Karpas-422 (cell line): ENCODE measurements around the gene WDHD1. TPM values are rescaled to one million over a fixed set of nuclear protein-coding genes. Genes with fewer than 3 reads are reported as not detected.
A peak's percentile ranks its signal among the peaks of the same experiment; 100 is the strongest.

ENCODE experiments used
- DNase-seq: peaks from one replicate; pipeline ENCODE4 v3.0.0-alpha.2; 2015
- H2AFZ ChIP-seq: fragments of 200-600 bp; sonication (generic); 2 replicates; pipeline ENCODE4 v1.6.1; 2014; ENCODE audit warnings: antibody characterized with exemption, low read length, mixed read lengths
- H3K27ac ChIP-seq: fragments of 200-600 bp; sonication (generic); 2 replicates; pipeline ENCODE4 v1.5.1; 2014; ENCODE audit warnings: mild to moderate bottlenecking, low read length, moderate library complexity
- H3K27me3 ChIP-seq: fragments of 200-600 bp; sonication (generic); 2 replicates; pipeline ENCODE4 v1.6.1; 2014; ENCODE audit warnings: low read length, mixed read lengths
- H3K36me3 ChIP-seq: fragments of 200-600 bp; sonication (generic); 2 replicates; pipeline ENCODE4 v1.6.1; 2014; ENCODE audit warnings: low read length, mixed read lengths; ENCODE audit not compliant: insufficient read depth
- H3K4me1 ChIP-seq: fragments of 200-600 bp; sonication (generic); 2 replicates; pipeline ENCODE4 v1.6.1; 2014; ENCODE audit warnings: mild to moderate bottlenecking, low read length, mixed read lengths
- H3K4me2 ChIP-seq: fragments of 200-600 bp; sonication (generic); 2 replicates; pipeline ENCODE4 v1.6.1; 2014; ENCODE audit warnings: low read length, low read depth, mild to moderate bottlenecking; ENCODE audit not compliant: poor library complexity, severe bottlenecking
- H3K4me3 ChIP-seq: fragments of 200-600 bp; sonication (generic); 2 replicates; pipeline ENCODE4 v1.5.1; 2014; ENCODE audit warnings: mild to moderate bottlenecking, antibody characterized with exemption, low read length, mixed read lengths
- H3K79me2 ChIP-seq: fragments of 200-600 bp; sonication (generic); 2 replicates; pipeline ENCODE4 v1.6.1; 2014; ENCODE audit warnings: mild to moderate bottlenecking, low read length, mixed read lengths
- H3K9ac ChIP-seq: fragments of 200-600 bp; sonication (generic); 2 replicates; pipeline ENCODE4 v1.6.0; 2014; ENCODE audit warnings: low read length
- H3K9me2 ChIP-seq: fragments of 200-600 bp; sonication (generic), shearing (Covaris generic); replicated peaks from 2 replicates; pipeline ENCODE4 v1.6.0; 2014; ENCODE audit warnings: mild to moderate bottlenecking, low read length, moderate library complexity; ENCODE audit not compliant: insufficient read depth
- H3K9me3 ChIP-seq: fragments of 300-700, 200-600 bp; sonication (generic); 2 replicates; pipeline ENCODE4 v1.6.1; 2014; ENCODE audit warnings: low read length, mixed read lengths
- H4K20me1 ChIP-seq: fragments of 200-600 bp; sonication (generic); 2 replicates; pipeline ENCODE4 v1.6.1; 2014; ENCODE audit warnings: mild to moderate bottlenecking, antibody characterized with exemption, low read length, low read depth; ENCODE audit not compliant: insufficient read depth
- total RNA-seq: library from RNA; depleted of rRNA; stranded (reverse); fragments of >200 nt; shearing (Covaris generic); gene quantifications from 2 replicates; pipeline ENCODE4 v1.2.3, GENCODE V29; 2014; ENCODE audit warnings: low replicate concordance

WDHD1 gene
- total RNA-seq, 1 experiment from 2014 or later: 31.2 TPM

DNA sequence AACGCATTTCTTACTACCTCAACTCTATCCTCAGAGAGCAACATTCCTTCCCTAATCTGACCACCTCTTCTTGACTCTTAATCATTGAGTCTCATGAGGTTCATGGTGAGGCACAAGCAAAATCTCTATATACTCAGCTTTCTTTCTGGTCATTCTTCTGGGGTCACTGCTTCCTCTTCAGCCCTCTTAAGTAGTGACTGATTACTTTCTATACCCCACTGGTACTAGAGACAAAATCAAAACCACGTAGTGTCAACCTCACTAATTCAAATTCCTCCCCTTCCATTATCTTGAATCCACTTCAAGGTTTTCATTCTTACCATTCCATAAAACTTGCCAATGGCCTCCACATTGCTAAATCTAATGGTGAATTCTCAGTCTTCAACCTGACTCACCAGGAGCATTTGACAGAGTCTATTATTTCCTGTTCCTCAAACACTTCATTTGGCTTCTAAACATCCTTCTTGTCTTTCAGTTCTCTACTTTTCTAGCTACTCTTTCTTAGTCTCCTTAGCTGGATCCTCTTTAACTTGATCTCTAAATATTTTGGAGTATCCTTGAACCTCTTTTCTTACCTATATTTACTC, 6.8 kb downstream of the WDHD1 start:
- peaks cover 49% of the 10 kb centered on the region for H3K36me3 ChIP-seq
- no peak overlapping the region for H3K9ac ChIP-seq
- H3K4me3 ChIP-seq: no peak overlapping the region
- no peaks in the 10 kb centered on the region for H4K20me1 ChIP-seq
- DNase-seq: no peak
- no peaks in the 10 kb centered on the region for H3K27me3 ChIP-seq
- no peak overlapping the region for H3K4me2 ChIP-seq
- H3K9me3 ChIP-seq: no peaks in the 10 kb centered on the region
- no peak overlapping the region for H3K27ac ChIP-seq
- peaks cover 4% of the 10 kb centered on the region; the same call in 1 of the 2 replicates for H3K4me1 ChIP-seq
- peaks cover 92% of the 10 kb centered on the region for H3K79me2 ChIP-seq
- no peak overlapping the region for H2AFZ ChIP-seq
- no peaks in the 10 kb centered on the region for H3K9me2 ChIP-seq

DNA sequence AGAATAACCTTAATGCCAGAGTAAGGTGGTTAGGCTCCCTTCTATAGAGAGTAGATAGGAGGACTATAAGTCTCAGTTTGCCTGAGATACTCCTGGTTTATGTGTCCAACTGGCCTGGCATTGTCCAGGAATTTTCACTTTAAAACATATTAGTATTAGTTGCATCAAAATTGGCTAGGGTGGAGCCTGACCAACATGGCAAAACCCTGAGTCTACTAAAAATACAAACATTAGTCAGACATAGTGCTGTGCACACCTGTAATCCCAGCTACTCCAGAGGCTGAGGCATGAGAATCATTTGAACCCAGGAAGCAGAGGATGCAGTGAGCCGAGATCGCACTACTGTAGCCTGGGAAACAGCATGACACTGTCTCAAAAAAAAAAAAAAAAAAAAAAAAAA, 11.9 kb downstream of the WDHD1 start:
- H2AFZ ChIP-seq: no peak overlapping the region

DNA sequence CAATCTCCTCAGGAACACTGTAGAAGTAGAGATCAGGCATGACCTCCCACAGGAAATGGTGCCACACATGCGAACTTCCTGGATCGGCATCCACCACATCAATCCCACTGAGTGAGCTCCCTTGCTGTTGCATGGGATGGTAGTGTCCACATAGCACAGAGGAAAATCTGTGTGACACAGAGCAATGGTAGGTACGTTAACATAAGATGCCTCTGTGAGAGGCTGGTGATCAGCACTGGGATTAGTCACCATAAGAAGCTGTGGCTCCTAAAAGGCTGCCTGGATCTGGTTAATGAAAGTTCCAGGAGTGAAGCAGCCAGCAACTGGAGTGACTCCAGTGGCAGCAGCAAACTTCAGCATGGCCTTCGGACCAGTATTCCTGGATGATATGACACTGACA, 21.8 kb downstream of the WDHD1 start:
- no peaks in the 10 kb centered on the region for H3K9me3 ChIP-seq
- no peaks in the 10 kb centered on the region for H4K20me1 ChIP-seq
- peaks cover 3% of the 10 kb centered on the region; the same call in 1 of the 2 replicates for H3K4me1 ChIP-seq
- no peak for DNase-seq
- no peak overlapping the region for H3K27ac ChIP-seq
- no peaks in the 10 kb centered on the region for H3K27me3 ChIP-seq
- H3K36me3 ChIP-seq: peaks cover 58% of the 10 kb centered on the region
- no peak overlapping the region for H3K9ac ChIP-seq
- H2AFZ ChIP-seq: no peak overlapping the region
- H3K79me2 ChIP-seq: peaks cover 21% of the 10 kb centered on the region
- no peak overlapping the region for H3K4me3 ChIP-seq
- H3K4me2 ChIP-seq: no peak overlapping the region
- H3K9me2 ChIP-seq: no peaks in the 10 kb centered on the region

More for the DNA sequence above, 11.9 kb downstream of the WDHD1 start:
- Histone ChIP-seq H3K9me2 (no peaks in the 10 kb centered on the region), H3K36me3 (peaks cover 62% of the 10 kb centered on the region), H3K27ac (no peak overlapping the region), H3K27me3 (no peaks in the 10 kb centered on the region), H3K9ac (no peak overlapping the region), H3K79me2 (peaks cover 86% of the 10 kb centered on the region), H3K4me3 (no peak overlapping the region), H3K9me3 (no peaks in the 10 kb centered on the region; the same call in 1 of the 2 replicates), H4K20me1 (no peaks in the 10 kb centered on the region), H3K4me2 (no peak overlapping the region), H3K4me1 (no peaks in the 10 kb centered on the region)
- no peak for DNase-seq

DNA sequence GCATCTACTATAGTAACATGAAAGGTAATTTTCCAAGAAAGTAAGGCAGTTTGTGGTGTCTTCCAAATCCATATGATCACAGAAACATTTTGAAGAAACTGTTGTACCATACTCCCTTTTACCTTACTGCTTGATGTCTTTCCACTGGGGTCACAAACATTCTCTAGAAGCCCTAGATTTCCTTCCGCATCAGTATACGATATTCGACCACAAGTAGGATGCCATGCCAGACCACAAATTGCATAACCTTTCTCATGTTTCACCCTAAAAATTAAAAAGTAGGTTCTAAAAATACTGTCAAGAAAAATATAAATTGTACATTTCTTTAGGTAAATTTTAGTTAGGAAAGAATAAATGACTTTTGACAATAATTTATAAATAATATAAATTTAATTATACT, 26.5 kb downstream of the WDHD1 start:
- Histone ChIP-seq H3K27ac (no peak overlapping the region), H3K9me2 (no peaks in the 10 kb centered on the region), H3K27me3 (no peaks in the 10 kb centered on the region), H3K36me3 (peaks cover 60% of the 10 kb centered on the region), H3K9me3 (no peaks in the 10 kb centered on the region), H3K4me2 (no peak overlapping the region), H3K9ac (no peak overlapping the region), H3K4me1 (peaks cover 8% of the 10 kb centered on the region; the same call in 1 of the 2 replicates), H3K79me2 (peaks cover 13% of the 10 kb centered on the region), H3K4me3 (no peak overlapping the region), H4K20me1 (no peaks in the 10 kb centered on the region), H2AFZ (no peak overlapping the region)
- DNase-seq: no peak

- H3K9me3 ChIP-seq: no peaks in the 10 kb centered on the region
- H3K4me3 ChIP-seq: no peak overlapping the region
- no peaks in the 10 kb centered on the region for H3K27me3 ChIP-seq
- no peak overlapping the region for H3K9ac ChIP-seq
- H3K4me1 ChIP-seq: 0 out of 2 replicates have a peak, but pooled peaks cover 2% of the 10 kb centered on the region
- H2AFZ ChIP-seq: no peak overlapping the region
- no peaks in the 10 kb centered on the region for H3K9me2 ChIP-seq
- DNase-seq: no peak
- no peak overlapping the region for H3K4me2 ChIP-seq
- H3K27ac ChIP-seq: no peak overlapping the region
- H3K36me3 ChIP-seq: peaks cover 56% of the 10 kb centered on the region
- peaks cover 13% of the 10 kb centered on the region; the same call in 1 of the 2 replicates for H3K79me2 ChIP-seq
- no peaks in the 10 kb centered on the region for H4K20me1 ChIP-seq
Measured at GRCh38 chr14:54985156-54985555, 41.7 kb downstream of the WDHD1 start.

- H3K9me3 ChIP-seq: no peaks in the 10 kb centered on the region
- H3K4me3 ChIP-seq: no peak overlapping the region
- H3K9me2 ChIP-seq: no peaks in the 10 kb centered on the region
- H3K9ac ChIP-seq: no peak overlapping the region
- no peak overlapping the region for H2AFZ ChIP-seq
- H3K4me2 ChIP-seq: no peak overlapping the region
- H3K36me3 ChIP-seq: peaks cover 56% of the 10 kb centered on the region
- no peaks in the 10 kb centered on the region for H3K27me3 ChIP-seq
- no peaks in the 10 kb centered on the region for H4K20me1 ChIP-seq
- H3K4me1 ChIP-seq: 0 out of 2 replicates have a peak, but pooled peaks cover 2% of the 10 kb centered on the region
- peak; percentile 56 for DNase-seq
- H3K79me2 ChIP-seq: peaks cover 15% of the 10 kb centered on the region; the same call in 1 of the 2 replicates
- H3K27ac ChIP-seq: no peak overlapping the region
Measured at GRCh38 chr14:54981698-54982097, 45.2 kb downstream of the WDHD1 start.

- no peak overlapping the region for H3K9ac ChIP-seq
- H3K4me3 ChIP-seq: no peak overlapping the region
- no peaks in the 10 kb centered on the region for H4K20me1 ChIP-seq
Measured at GRCh38 chr14:54979039-54979438, 47.9 kb downstream of the WDHD1 start.

DNA sequence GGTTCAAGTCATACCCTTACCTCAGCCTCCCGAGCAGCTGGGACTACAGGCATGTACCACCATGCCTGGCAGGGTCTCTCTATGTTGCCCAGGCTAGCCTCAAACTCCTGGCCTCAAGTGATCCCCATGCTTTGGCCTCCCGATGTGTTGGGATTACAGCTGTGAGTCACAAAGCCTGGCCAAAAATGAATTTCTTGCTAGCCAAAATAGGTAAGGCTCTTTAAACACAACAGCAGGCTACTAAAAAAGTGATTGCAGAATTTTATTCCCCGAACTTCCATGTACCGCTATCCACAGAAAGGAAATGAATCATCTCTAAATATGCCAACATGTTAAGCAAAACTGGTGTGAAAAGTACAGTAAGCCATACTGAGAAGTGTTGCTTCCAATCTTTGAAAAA, 50.6 kb downstream of the WDHD1 start:
- no peak overlapping the region for H2AFZ ChIP-seq
- no peaks in the 10 kb centered on the region for H3K9me3 ChIP-seq
- H3K4me1 ChIP-seq: no peaks in the 10 kb centered on the region
- H3K9me2 ChIP-seq: no peaks in the 10 kb centered on the region
- DNase-seq: no peak
- H3K27me3 ChIP-seq: no peaks in the 10 kb centered on the region
- H3K27ac ChIP-seq: no peak overlapping the region
- no peak overlapping the region for H3K4me3 ChIP-seq
- H3K36me3 ChIP-seq: peaks cover 54% of the 10 kb centered on the region; the same call in 1 of the 2 replicates
- H3K4me2 ChIP-seq: no peak overlapping the region
- no peak overlapping the region for H3K9ac ChIP-seq
- H4K20me1 ChIP-seq: no peaks in the 10 kb centered on the region
- H3K79me2 ChIP-seq: peaks cover 30% of the 10 kb centered on the region

More at GRCh38 chr14:54979039-54979438, 47.9 kb downstream of the WDHD1 start:
- no peak for DNase-seq
- Histone ChIP-seq H3K9me2 (no peaks in the 10 kb centered on the region), H3K27ac (no peak overlapping the region), H2AFZ (no peak overlapping the region), H3K79me2 (peaks cover 18% of the 10 kb centered on the region), H3K36me3 (peaks cover 53% of the 10 kb centered on the region; the same call in 1 of the 2 replicates), H3K4me2 (no peak overlapping the region), H3K4me1 (0 out of 2 replicates have a peak, but pooled peaks cover 2% of the 10 kb centered on the region), H3K27me3 (no peaks in the 10 kb centered on the region), H3K9me3 (no peaks in the 10 kb centered on the region)
